Measurements from ENCODE around the gene ANKRD24. TPM values are rescaled to one million over a fixed set of nuclear protein-coding genes. Genes with fewer than 3 reads are reported as not detected.

The ANKRD24 gene
- total and polyA plus RNA-seq, 2 of the 13 experiments (the other 11 are each of a cell fraction or from before 2014, with no cell fraction given), result 0.13 to 0.24 TPM

DNA sequence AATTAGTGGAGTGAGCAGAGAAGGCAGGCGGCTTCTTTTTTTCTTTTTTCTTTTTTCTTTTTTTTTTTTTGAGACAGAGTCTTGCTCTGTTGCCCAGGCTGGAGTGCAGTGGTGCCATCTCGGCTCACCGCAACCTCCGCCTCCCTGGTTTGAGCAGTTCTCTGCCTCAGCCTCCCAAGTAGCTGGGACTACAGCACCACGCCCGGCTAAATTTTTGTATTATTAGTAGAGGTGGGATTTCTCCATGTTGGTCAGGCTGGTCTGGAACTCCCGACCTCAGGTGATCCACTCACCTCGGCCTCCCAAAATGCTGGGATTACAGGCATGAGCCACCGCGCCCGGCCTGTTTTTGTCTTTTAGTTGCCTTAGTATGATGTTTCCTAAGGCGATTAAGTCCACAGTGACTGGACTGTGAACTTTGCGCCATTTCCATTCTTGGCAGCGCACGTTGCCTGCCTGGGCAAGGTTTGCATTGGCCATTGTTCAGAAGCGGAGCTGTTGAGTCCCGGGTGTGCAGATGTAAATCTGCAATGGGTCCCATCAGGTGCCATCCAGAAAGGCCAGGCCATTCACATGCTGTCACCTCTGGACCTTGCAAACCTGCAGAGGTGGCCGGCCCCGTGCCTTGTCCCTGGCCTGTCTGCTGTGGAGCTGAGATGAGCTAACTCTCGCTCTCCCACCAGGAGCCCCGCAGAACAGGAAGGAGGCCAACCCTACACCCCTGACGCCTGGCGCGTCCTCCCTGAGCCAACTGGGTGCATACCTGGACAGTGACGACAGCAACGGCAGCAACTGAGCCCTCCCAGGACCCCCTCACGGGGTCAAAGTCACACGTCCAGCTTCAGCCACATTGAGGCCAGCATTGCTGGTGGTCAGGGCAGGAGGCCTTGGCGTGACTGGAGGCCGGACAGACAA lies 85.7 kb downstream of the ANKRD24 start (continued):
- TF ChIP-seq, protein P1, sequence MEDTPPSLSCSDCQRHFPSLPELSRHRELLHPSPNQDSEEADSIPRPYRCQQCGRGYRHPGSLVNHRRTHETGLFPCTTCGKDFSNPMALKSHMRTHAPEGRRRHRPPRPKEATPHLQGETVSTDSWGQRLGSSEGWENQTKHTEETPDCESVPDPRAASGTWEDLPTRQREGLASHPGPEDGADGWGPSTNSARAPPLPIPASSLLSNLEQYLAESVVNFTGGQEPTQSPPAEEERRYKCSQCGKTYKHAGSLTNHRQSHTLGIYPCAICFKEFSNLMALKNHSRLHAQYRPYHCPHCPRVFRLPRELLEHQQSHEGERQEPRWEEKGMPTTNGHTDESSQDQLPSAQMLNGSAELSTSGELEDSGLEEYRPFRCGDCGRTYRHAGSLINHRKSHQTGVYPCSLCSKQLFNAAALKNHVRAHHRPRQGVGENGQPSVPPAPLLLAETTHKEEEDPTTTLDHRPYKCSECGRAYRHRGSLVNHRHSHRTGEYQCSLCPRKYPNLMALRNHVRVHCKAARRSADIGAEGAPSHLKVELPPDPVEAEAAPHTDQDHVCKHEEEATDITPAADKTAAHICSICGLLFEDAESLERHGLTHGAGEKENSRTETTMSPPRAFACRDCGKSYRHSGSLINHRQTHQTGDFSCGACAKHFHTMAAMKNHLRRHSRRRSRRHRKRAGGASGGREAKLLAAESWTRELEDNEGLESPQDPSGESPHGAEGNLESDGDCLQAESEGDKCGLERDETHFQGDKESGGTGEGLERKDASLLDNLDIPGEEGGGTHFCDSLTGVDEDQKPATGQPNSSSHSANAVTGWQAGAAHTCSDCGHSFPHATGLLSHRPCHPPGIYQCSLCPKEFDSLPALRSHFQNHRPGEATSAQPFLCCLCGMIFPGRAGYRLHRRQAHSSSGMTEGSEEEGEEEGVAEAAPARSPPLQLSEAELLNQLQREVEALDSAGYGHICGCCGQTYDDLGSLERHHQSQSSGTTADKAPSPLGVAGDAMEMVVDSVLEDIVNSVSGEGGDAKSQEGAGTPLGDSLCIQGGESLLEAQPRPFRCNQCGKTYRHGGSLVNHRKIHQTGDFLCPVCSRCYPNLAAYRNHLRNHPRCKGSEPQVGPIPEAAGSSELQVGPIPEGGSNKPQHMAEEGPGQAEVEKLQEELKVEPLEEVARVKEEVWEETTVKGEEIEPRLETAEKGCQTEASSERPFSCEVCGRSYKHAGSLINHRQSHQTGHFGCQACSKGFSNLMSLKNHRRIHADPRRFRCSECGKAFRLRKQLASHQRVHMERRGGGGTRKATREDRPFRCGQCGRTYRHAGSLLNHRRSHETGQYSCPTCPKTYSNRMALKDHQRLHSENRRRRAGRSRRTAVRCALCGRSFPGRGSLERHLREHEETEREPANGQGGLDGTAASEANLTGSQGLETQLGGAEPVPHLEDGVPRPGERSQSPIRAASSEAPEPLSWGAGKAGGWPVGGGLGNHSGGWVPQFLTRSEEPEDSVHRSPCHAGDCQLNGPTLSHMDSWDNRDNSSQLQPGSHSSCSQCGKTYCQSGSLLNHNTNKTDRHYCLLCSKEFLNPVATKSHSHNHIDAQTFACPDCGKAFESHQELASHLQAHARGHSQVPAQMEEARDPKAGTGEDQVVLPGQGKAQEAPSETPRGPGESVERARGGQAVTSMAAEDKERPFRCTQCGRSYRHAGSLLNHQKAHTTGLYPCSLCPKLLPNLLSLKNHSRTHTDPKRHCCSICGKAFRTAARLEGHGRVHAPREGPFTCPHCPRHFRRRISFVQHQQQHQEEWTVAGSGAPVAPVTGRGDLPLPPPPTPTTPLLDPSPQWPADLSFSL (CRISPR knock-in tag; IDR thresholded peaks at IDR 0.05), result no peak
- TF ChIP-seq MBNL3 (CRISPR knock-in tag; conservative IDR thresholded peaks at IDR 0.05) (no peak), GLI4 (CRISPR knock-in tag; IDR thresholded peaks at IDR 0.05; ENCODE audit: borderline replicate concordance) (no peak), ZNF350 (CRISPR knock-in tag; IDR thresholded peaks at IDR 0.05; ENCODE audit: borderline replicate concordance, low read depth) (no peak), ETV5 (CRISPR knock-in tag; IDR thresholded peaks at IDR 0.05; ENCODE audit: borderline replicate concordance) (no peak), RELA (CRISPR knock-in tag; IDR thresholded peaks at IDR 0.05) (no peak), HNF4G (IDR thresholded peaks at IDR 0.05; ENCODE audit: borderline replicate concordance, low read depth, low read length) (0 out of 2 replicates have a peak, but pooled peaks have one; percentile 27), HNF4G (CRISPR knock-in tag; IDR thresholded peaks at IDR 0.05; ENCODE audit: borderline replicate concordance, low read depth) (no peak), PHF21A (CRISPR knock-in tag; IDR thresholded peaks at IDR 0.05) (0 out of 2 replicates have a peak, but pooled peaks have one; percentile 21), ARNT (IDR thresholded peaks at IDR 0.05) (no peak), KLF6 (CRISPR knock-in tag; IDR thresholded peaks at IDR 0.05) (no peak), CBX5 (CRISPR knock-in tag; IDR thresholded peaks at IDR 0.05; ENCODE audit: borderline replicate concordance) (no peak), YY1 (IDR thresholded peaks at IDR 0.05; ENCODE audit: insufficient read depth, insufficient replicate concordance, low read depth, low read length) (no peak)
- TF ChIP-seq, protein P2, sequence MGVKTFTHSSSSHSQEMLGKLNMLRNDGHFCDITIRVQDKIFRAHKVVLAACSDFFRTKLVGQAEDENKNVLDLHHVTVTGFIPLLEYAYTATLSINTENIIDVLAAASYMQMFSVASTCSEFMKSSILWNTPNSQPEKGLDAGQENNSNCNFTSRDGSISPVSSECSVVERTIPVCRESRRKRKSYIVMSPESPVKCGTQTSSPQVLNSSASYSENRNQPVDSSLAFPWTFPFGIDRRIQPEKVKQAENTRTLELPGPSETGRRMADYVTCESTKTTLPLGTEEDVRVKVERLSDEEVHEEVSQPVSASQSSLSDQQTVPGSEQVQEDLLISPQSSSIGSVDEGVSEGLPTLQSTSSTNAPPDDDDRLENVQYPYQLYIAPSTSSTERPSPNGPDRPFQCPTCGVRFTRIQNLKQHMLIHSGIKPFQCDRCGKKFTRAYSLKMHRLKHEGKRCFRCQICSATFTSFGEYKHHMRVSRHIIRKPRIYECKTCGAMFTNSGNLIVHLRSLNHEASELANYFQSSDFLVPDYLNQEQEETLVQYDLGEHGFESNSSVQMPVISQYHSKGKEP (CRISPR knock-in tag; IDR thresholded peaks at IDR 0.05), result no peak
- TF ChIP-seq, protein P3, sequence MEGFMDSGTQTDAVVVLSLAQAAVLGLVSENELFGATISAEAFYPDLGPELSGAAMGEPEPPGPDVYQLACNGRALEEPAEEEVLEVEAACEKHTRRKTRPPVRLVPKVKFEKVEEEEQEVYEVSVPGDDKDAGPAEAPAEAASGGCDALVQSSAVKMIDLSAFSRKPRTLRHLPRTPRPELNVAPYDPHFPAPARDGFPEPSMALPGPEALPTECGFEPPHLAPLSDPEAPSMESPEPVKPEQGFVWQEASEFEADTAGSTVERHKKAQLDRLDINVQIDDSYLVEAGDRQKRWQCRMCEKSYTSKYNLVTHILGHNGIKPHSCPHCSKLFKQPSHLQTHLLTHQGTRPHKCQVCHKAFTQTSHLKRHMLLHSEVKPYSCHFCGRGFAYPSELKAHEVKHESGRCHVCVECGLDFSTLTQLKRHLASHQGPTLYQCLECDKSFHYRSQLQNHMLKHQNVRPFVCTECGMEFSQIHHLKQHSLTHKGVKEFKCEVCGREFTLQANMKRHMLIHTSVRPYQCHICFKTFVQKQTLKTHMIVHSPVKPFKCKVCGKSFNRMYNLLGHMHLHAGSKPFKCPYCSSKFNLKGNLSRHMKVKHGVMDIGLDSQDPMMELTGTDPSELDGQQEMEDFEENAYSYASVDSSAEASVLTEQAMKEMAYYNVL (CRISPR knock-in tag; IDR thresholded peaks at IDR 0.05; ENCODE audit: borderline replicate concordance), result no peak
- TF ChIP-seq, protein P4, sequence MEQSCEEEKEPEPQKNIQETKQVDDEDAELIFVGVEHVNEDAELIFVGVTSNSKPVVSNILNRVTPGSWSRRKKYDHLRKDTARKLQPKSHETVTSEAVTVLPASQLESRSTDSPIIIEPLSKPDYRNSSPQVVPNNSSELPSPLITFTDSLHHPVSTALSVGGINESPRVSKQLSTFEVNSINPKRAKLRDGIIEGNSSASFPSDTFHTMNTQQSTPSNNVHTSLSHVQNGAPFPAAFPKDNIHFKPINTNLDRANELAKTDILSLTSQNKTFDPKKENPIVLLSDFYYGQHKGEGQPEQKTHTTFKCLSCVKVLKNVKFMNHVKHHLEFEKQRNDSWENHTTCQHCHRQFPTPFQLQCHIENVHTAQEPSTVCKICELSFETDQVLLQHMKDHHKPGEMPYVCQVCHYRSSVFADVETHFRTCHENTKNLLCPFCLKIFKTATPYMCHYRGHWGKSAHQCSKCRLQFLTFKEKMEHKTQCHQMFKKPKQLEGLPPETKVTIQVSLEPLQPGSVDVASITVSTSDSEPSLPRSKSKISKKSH (CRISPR knock-in tag; IDR thresholded peaks at IDR 0.05; ENCODE audit: borderline replicate concordance), result peak; percentile 39; the same call in 1 of the 2 replicates
